GM12873 (cell line): ENCODE results near the gene MSMP.

ENCODE experiments used
- TF ChIP-seq, protein P1 (sequence below): IDR thresholded peaks from 2 replicates; pipeline ENCODE4 v1.5.1; 2012; ENCODE audit warnings: low read depth, mild to moderate bottlenecking, moderate library complexity, low read length, control low read depth; ENCODE audit not compliant: insufficient read depth; ENCODE audit errors: missing control alignments

MSMP gene

DNA sequence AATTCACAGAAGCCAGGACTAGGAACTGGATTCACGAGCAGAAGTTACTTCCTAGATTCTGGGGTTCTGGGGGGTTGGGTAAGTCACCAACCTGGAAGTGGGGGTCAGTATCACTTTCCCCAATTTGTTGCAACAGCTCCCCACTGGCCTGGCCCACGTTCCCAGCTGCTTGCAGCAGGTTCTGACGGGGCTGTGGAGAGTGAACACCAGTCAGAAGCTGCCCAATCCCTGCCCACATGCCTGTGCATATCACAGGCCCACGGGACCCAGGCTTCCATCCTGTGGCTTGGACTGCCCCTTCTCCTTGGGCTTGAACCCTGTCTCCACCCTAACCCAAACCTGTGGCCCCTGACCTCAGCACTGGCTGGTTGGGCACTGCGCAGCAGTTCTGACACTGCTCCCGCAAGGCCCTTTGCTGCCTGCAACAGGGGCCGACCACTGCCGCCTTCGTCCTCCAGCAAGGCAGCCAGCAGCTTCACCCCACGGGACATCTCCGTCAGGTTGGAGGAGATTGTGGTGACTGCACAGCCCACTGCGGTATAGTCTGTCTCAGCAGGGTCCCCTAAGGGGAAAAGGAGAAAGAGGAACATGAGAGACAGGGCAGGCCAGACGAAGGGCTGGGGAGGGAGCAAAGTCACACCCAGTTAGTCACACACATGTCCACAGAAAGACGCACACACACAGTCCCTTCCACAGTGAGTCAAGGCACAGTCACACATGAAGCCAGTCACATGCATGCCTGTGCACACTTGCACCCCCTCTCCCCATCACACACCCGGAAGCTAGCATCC lies 35.2 kb downstream of the MSMP start:
- TF ChIP-seq, protein P1, sequence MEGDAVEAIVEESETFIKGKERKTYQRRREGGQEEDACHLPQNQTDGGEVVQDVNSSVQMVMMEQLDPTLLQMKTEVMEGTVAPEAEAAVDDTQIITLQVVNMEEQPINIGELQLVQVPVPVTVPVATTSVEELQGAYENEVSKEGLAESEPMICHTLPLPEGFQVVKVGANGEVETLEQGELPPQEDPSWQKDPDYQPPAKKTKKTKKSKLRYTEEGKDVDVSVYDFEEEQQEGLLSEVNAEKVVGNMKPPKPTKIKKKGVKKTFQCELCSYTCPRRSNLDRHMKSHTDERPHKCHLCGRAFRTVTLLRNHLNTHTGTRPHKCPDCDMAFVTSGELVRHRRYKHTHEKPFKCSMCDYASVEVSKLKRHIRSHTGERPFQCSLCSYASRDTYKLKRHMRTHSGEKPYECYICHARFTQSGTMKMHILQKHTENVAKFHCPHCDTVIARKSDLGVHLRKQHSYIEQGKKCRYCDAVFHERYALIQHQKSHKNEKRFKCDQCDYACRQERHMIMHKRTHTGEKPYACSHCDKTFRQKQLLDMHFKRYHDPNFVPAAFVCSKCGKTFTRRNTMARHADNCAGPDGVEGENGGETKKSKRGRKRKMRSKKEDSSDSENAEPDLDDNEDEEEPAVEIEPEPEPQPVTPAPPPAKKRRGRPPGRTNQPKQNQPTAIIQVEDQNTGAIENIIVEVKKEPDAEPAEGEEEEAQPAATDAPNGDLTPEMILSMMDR = no peak

DNA sequence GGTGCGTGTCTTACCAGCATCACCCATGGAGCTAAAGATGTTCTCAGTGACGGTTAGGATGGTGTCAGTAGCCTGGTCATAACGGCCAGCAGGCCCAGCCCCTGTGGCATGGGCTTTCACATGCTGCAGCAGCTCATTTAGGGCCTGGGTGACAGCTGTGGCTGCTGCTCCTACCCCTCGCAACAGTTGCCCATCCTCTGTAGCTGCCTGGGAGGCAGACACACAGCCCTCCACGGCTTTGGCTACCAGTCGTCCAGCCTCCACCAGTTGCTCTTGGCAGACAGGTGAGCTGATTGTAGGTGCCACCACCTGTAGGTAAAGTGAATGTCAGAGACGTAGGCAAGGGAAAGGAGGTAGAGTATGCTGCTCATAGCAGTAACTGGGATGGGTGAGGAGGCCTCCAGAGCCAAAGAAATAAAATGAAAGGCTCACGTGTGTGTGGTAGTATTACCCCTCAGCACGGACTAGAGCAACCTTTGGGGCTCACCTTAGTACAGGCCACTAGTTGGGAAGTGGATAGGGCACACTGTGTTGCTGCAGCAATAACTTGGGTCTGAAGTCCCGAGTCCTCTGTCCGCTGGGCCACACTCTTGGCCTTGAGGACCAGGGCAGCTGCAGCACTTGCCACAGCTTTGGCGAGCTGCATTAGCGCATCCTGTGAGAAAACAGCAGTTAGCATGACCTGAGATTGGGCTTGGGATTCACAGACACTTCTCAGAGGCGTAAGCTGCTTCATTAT lies 36.8 kb downstream of the MSMP start:
- TF ChIP-seq, protein P1 = no peak

DNA sequence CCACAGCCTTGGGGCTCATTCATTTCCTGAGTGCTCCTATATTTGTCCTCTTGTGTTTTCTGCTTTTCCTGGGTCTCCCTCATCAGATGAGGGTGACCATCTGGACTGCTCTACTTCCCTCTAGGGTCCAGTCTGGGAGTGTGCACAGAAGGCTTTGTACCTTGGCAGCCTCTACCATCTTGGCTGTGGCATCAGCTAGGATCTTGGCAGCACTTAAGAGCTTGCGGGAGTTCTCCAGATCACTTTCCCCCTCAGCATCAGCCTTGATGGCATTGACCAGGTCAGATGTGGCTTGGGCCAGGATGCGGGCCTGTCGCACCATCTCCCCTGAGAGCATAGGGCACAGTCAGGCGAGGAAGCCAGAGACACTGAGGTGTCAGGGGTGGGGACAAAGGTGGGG lies 37.8 kb downstream of the MSMP start:
- TF ChIP-seq, protein P1 = no peak

DNA sequence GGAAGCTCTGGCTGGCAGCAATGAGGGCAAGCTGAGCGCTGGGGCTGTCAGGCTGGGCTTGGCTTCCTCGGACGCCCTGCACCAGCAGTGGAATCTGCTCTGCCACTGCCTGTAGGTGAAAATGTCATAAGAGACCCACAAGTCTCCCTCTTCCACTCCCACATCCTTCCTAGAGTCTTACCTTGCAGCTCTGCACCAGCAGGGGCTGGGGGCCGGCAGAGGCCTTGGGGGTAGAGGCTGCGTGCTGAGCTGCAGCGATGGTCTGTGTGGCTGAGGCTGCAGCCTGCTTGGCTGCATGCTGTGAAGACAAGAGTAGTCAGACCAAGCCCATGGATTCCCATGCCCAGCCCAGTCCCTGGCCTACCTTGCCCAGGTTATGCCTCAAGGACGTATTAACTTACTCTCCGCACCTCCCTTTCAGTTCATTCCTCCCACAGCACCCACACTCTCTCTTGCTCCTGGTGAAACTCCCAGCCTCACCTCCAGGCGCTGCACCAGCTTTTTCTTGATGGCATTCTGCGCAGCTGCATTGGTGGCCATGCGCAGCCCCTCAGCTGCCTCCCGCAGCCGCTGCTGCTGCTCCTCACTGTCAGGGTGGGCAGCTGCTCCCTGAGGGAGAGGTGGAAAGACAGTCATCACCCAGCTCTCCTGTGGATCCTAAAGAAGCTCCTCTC lies 39.4 kb downstream of the MSMP start:
- TF ChIP-seq, protein P1 = no peak

DNA sequence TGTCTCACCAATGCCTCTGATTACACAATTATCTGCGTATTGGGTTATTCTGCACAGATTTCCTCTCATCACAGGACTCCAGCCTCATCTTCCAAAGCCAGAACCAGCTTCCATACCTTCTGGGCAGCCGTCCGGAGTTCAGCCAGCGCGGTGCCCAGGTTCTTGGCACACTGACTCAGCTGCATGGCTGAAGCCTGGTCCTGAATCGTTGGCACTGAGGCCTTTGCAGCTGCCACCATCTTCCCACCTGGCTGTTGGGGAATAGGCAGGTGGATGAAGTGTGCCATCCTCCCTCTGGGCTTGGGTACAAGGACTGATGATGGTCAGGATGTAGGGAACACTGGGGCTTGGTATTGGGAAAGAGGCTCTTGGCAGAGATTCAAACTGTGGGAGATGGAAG lies 40.0 kb downstream of the MSMP start:
- TF ChIP-seq, protein P1 = no peak

DNA sequence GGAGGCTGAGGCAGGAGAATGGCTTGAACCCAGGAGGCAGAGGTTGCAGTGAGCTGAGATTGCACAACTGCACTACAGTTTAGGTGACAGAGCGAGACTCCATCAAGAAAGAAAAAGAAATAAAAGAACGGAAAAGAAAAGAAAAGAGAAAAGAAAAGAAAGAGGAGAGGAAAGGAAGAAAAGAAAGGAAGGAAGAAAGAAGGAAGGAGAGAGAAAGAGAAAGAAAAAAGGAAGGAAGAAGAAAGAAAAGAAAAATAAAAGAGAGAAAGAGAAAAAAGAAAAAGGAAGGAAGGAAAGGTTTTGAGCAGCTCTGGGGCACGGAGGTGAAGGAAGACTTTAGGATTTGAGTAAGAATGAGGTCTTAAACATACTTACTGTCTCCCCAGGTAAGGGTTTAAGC lies 40.5 kb downstream of the MSMP start:
- TF ChIP-seq, protein P1 = no peak
